Esophagus muscularis mucosa (tissue), 4 donors: ENCODE results near the gene MEIS2. TPM values are rescaled to one million over a fixed set of nuclear protein-coding genes. Genes with fewer than 3 reads are reported as not detected.

Experiments
- DNase-seq: peaks from one replicate; pipeline ENCODE4 v3.0.0-alpha.2; 2017; ENCODE audit errors: extremely low spot score
- H3K27ac ChIP-seq, 4 donors: fragments of 200-600 bp; sonication (generic); replicated peaks in 1 of 4; 1 replicate in 3 of 4; 2 replicates in 1 of 4; pipeline ENCODE4 v1.5.1; 2016 to 2019; ENCODE audit warnings: mild to moderate bottlenecking in 1 of 4
- H3K27me3 ChIP-seq, 4 donors: fragments of 200-600 bp; sonication (generic); one replicate each; pipeline versions ENCODE4 v1.5.1 to v1.6.0; 2016 to 2019
- H3K36me3 ChIP-seq, 4 donors: fragments of 200-600 bp; sonication (generic); one replicate each; pipeline ENCODE4 v1.5.1; 2016 to 2019
- H3K4me1 ChIP-seq, 4 donors: fragments of 200-600 bp; sonication (generic); one replicate each; pipeline ENCODE4 v1.5.1; 2016 to 2019
- H3K4me3 ChIP-seq, 4 donors: fragments of 200-600 bp; sonication (generic); 1 replicate in 2 of 4; 2 replicates in 2 of 4; pipeline ENCODE4 v1.5.1; 2016 to 2019; ENCODE audit warnings: mild to moderate bottlenecking in 4 of 4, moderate library complexity in 1 of 4
- H3K9me3 ChIP-seq, 4 donors: fragments of 200-600 bp; sonication (generic); 1 replicate in 3 of 4; 2 replicates in 1 of 4; pipeline ENCODE4 v1.5.1; 2016 to 2019
- CTCF ChIP-seq, 3 experiments: fragments of 200-600 bp in 2 of 3; fragments of 450-650 bp in 1 of 3; sonication (generic) in 2 of 3; IDR thresholded peaks; one replicate each; pipeline ENCODE4 v1.5.1; 2017 to 2019; ENCODE audit warnings: antibody characterized with exemption in 3 of 3, mild to moderate bottlenecking in 2 of 3, moderate library complexity in 1 of 3
- EP300 ChIP-seq: sonication (generic); formaldehyde crosslinking; IDR thresholded peaks from one replicate; pipeline ENCODE4 v1.6.1; 2017; ENCODE audit warnings: antibody characterized with exemption
- POLR2A ChIP-seq: fragments of 450-650 bp; IDR thresholded peaks from one replicate; pipeline ENCODE4 v1.6.1; 2017; ENCODE audit warnings: antibody characterized with exemption, moderate library complexity, mild to moderate bottlenecking, low read depth
- POLR2AphosphoS5 ChIP-seq, 2 donors: sonication (generic); formaldehyde crosslinking; IDR thresholded peaks; one replicate each; pipeline ENCODE4 v1.6.1; 2017; ENCODE audit warnings: antibody characterized with exemption in 2 of 2
- WGBS: methylation state at CpG from one replicate; pipeline ENCODE4 v1.1.5; 2018; 5-methylcytosine and 5-hydroxymethylcytosine counted together
- intact Hi-C: fragments of 100-400 bp; cut with DNase I; formaldehyde crosslinking; loops from one replicate; pipeline ENCODE4 v1.15.1; 2023
- total RNA-seq, 4 donors: library from RNA; depleted of rRNA; stranded (reverse); fragments of >200 nt; gene quantifications; one replicate each; pipeline versions ENCODE4 v1.1.0 to v1.2.1, GENCODE V29; 2016

MEIS2 gene
- total RNA-seq, 4 donors from 2014 or later = 53.8 to 106 (median 63.3) TPM

GRCh38 chr15:37014566-37014965 is 85.8 kb downstream of the MEIS2 start:
- Histone ChIP-seq H3K4me3 (no peak overlapping the region), H3K9me3 (no peaks in the 10 kb centered on the region), H3K36me3 (no peaks in the 10 kb centered on the region), H3K27me3 (no peaks in the 10 kb centered on the region), H3K27ac (peak overlapping the region; percentile 70 to 82 (median 75)), H3K4me1 (peaks cover 46 to 56% (median 52%) of the 10 kb centered on the region in 4 donors)
- TF ChIP-seq POLR2AphosphoS5 (IDR thresholded peaks at IDR 0.05) (no peak), EP300 (no peak), CTCF (IDR thresholded peaks at IDR 0.05) (no peak), POLR2A (no peak)
- intact Hi-C loops = no loop called here
- WGBS = 44% methylated on average over 3 of the region's 3 CpGs
- DNase-seq = no peak

GRCh38 chr15:37014137-37014536 is 86.2 kb downstream of the MEIS2 start:
- TF ChIP-seq POLR2A = no peak
- TF ChIP-seq EP300 = no peak
- TF ChIP-seq POLR2AphosphoS5 (IDR thresholded peaks at IDR 0.05) = no peak
- TF ChIP-seq CTCF (IDR thresholded peaks at IDR 0.05) = no peak
- DNase-seq = no peak
- 42% methylated on average over 2 of the region's 2 CpGs for WGBS
- Histone ChIP-seq H3K36me3 (no peaks in the 10 kb centered on the region), H3K27ac (peak overlapping the region in 3 of 4 donors; percentile 74 to 82 (median 76)), H3K9me3 (no peaks in the 10 kb centered on the region), H3K4me1 (peaks cover 42 to 53% (median 50%) of the 10 kb centered on the region in 4 donors), H3K27me3 (no peaks in the 10 kb centered on the region), H3K4me3 (no peak overlapping the region)
- intact Hi-C loops = no loop called here

GRCh38 chr15:37010595-37010994 is 89.8 kb downstream of the MEIS2 start:
- Histone ChIP-seq H3K27ac (no peak overlapping the region), H3K4me3 (no peak overlapping the region), H3K36me3 (peaks cover 0 to 1% (median under 1%) of the 10 kb centered on the region in 4 donors), H3K27me3 (no peaks in the 10 kb centered on the region), H3K4me1 (peaks cover 20 to 32% (median 31%) of the 10 kb centered on the region in 4 donors), H3K9me3 (no peaks in the 10 kb centered on the region)
- no peak for DNase-seq
- TF ChIP-seq EP300 = no peak
- TF ChIP-seq POLR2A = no peak
- TF ChIP-seq POLR2AphosphoS5 (IDR thresholded peaks at IDR 0.05) = no peak
- no peak for TF ChIP-seq CTCF (IDR thresholded peaks at IDR 0.05)
- WGBS = 89% methylated on average over 7 of the region's 7 CpGs
- intact Hi-C loops = no loop called here

- TF ChIP-seq POLR2A (no peak), POLR2AphosphoS5 (IDR thresholded peaks at IDR 0.05) (no peak), CTCF (IDR thresholded peaks at IDR 0.05) (no peak), EP300 (no peak)
- 83% methylated on average over 1 of the region's 1 CpG for WGBS
- Histone ChIP-seq H3K4me1 (peaks cover 7 to 19% (median 18%) of the 10 kb centered on the region in 4 donors), H3K27ac (no peak overlapping the region), H3K4me3 (no peak overlapping the region), H3K9me3 (no peaks in the 10 kb centered on the region), H3K36me3 (peaks cover 0 to 11% (median 7%) of the 10 kb centered on the region in 4 donors), H3K27me3 (no peaks in the 10 kb centered on the region)
- intact Hi-C loops = no loop called here
- DNase-seq = no peak
Measured at GRCh38 chr15:37009288-37009687, 91.1 kb downstream of the MEIS2 start.

GRCh38 chr15:37008205-37008604 is 92.1 kb downstream of the MEIS2 start:
- TF ChIP-seq CTCF (IDR thresholded peaks at IDR 0.05) (no peak), EP300 (no peak), POLR2A (no peak)
- H3K4me1 ChIP-seq = peaks cover 0 to 12% (median 12%) of the 10 kb centered on the region in 4 donors
- H3K9me3 ChIP-seq = no peaks in the 10 kb centered on the region
- peaks cover 0 to 16% (median 8%) of the 10 kb centered on the region in 4 donors for H3K36me3 ChIP-seq
- WGBS = 90% methylated on average over 3 of the region's 3 CpGs
- intact Hi-C loops = no loop called here
- H3K27me3 ChIP-seq = no peaks in the 10 kb centered on the region
- no peak overlapping the region for H3K4me3 ChIP-seq
- no peak overlapping the region for H3K27ac ChIP-seq
- no peak for DNase-seq
